HG03103 (cell line): ENCODE measurements around the gene AK4.
"Not testable (repeated sequence)": the region's sequence is repeated elsewhere in the genome, so short reads cannot be mapped to it uniquely, and the experiment has no call there.

Experiments used
- ATAC-seq: cut with Tn5 transposase; IDR thresholded peaks from one replicate; pipeline ENCODE4 v1.9.1; 2021; ENCODE audit warnings: low read depth; ENCODE audit not compliant: unreplicated experiment

The AK4 gene

GRCh38 chr1:65210325-65210724 is 62.3 kb downstream of the AK4 start:
- ATAC-seq, result no peak

DNA sequence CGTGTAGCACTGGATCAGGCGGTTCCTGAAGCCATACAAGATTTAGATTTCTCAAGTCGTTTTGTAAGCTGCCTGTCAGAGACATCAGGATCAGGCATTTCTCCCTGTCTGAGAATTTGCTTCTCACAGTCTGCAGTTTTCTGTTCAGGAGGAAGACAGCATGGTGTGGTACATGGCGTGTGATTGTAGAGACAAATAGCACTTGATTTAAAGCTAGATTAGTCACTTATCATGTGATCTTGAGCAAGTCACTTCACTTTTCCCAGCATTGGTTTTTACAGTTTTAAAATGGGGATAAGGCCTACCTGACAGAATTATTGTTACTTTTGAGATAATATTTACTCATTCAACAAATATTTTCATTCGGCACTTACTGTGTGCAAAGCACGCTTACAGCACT is 63.3 kb downstream of the AK4 start:
- no peak for ATAC-seq

- no peak for ATAC-seq
Measured at GRCh38 chr1:65213271-65214023, 65.4 kb downstream of the AK4 start.

GRCh38 chr1:65214340-65215027 is 66.5 kb downstream of the AK4 start:
- no peak for ATAC-seq

GRCh38 chr1:65216989-65217388 is 69.0 kb downstream of the AK4 start:
- no peak for ATAC-seq

DNA sequence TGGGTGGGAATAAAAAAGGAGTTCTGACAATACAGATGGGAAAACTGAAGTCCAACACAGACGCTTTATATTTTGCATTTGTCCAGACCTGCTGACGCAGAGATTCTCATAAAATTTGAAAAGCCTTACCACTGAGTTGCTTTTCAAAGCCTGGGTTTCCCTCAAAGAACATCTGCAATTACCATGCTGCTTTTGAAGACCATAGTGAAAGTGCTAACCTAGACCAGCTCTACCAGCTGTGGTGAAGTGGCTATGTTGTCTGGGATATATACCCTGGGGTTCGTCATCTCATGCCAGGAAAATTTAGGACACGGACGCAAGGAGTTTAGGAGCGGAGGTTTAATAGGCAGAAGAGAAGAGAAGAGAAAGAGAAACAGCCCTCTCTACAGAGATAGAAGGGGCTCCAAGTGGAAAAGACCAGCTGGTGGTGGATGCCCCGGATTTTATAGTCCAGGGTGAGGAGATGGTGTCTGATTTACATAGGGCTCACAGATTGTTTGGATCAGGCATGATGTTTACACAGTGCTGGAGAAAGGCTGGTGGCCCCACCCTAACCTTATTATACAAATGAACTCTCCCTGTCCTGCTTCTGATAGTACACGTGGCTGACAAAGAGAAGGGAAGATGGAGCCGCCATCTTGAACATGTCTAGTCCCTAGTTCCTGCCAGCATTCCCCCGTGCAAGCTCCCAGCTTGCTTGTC is 73.8 kb downstream of the AK4 start:
- no peak for ATAC-seq

DNA sequence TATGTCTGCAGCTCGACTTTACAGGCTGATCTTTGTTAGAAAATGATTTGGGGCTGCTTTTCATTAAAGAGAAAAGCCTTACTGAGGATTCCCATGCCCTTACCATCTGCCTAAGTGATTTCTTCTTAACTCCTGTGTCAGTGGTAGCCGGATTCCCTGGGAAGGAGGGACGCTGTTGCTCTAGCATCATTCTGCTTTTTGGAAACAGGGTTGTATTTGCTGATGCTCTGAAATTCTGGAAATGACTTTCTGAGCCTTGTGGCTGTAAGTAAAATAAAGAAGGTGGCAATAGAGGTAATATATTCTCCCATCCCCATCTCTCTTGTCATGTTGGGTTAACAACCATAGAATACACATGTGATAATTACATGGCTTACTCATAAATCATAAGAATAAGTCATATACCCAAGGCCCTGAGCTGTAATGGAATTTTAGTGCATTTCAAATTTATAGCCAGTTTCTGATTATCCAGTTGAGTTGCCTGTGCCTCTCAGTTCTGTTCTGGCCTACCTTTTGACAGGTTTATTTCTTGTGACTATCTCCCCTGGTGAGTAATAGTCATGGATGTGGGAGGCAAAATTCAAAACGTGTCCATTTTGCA is 74.4 kb downstream of the AK4 start:
- no peak for ATAC-seq

DNA sequence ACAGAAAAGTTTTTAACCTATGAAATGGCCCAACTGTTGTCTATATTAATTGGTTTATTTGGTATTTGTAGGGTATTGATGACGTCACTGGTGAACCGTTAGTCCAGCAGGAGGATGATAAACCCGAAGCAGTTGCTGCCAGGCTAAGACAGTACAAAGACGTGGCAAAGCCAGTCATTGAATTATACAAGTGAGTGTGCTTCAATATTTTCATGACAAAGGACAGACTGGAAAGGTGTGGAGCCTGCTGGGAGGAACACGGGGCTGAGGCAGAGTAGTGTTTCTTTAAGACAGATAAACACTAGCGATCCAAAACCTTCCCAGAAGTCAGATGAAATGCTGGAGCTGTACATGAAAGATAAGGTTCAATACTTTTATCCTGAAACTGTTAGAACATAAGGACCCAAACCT is 76.7 kb downstream of the AK4 start:
- no peak for ATAC-seq

GRCh38 chr1:65225179-65225578 is 77.2 kb downstream of the AK4 start:
- no peak for ATAC-seq

DNA sequence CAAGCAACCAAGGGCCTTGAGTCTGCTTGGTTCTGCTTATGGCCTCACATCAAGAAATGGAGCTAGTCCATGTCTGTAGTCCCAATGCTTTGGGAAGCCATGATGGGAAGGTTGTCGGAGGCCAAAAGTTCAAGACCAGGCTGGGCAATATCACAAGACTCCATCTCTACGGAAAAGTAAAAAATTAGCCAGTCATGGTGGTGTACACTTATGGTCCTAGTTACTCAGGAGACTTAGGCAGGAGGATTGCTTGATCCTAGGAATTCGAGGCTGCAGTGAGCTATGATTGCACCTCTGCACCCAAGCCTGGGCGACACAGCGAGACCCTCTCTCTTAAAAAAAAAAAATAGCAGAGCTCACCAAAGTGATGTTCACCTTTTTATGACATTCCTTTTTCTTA is 81.2 kb downstream of the AK4 start:
- ATAC-seq, result no peak

GRCh38 chr1:65229754-65230339 is 81.8 kb downstream of the AK4 start:
- ATAC-seq, result no peak

- ATAC-seq, result peak; percentile 72
Measured at GRCh38 chr1:65230731-65231481, 82.9 kb downstream of the AK4 start.

GRCh38 chr1:65231718-65232330 is 83.8 kb downstream of the AK4 start:
- no peak for ATAC-seq

DNA sequence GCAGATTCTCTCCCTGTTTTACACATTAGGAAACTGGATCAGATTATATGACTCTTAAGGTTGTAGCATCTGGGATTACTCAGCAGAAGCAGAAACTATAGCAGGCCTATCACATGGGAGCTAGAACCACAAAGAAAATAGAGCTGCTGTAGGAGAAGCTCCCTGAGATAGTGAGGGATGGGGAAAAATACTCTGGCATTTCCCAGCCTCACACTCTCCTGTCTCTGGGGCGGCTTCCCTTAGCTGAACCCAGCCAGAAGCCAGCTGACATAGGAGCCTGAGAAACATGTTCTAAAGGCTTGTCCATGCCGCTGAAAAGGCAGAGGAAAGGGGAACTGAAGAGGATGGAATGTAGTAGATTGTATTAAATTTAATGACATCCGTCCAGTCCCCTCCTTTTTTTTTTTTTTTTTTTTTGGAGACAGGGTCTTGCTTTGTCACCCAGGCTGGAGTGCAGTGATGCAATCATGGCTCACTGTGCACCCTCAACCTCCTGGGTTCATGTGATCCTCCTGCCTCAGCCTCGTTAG is 84.5 kb downstream of the AK4 start:
- ATAC-seq, result no peak

GRCh38 chr1:65233782-65234181 is 85.8 kb downstream of the AK4 start:
- no peak for ATAC-seq

DNA sequence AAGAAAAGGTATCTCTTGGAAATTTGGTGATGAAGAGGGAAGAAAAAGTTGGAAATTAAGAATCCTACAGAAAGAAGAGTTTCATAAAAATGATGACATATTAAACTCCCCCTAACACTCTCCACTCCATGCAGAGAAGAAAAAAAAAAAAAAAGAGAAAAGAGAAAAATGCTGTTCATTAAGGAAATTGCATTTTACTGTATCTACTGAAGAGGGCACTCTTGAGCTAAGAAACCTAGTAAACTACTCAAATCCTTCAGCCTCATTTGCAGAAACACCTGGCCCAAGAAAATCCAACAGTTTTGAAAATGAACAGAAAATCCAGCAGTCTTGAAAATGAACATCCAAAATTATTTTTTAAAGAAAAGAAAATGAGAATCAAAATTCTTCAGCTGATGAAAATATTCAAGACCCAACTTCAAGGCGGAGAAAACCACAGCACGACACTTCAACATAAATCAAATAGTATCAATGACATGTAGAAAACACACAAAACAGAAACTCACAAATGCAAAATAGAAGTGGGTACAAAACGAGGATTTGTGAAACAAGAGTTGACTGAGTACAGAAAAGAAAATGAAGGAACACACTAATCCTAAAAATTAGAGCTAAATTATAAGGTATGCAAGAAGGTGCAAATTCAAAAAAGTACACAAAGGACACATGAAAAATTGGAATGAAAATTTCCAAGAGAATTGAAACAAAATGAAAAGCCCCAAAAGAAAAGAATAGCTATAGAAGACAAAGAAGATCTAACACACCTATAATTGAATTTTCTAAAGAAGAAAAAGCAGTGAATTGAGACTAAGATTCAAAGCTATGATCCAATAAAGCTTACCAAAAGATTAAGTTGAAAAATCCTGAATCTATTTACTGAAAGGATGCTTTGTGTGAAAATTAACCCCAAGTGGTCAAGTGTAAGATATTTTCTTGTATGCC is 88.1 kb downstream of the AK4 start:
- no peak for ATAC-seq

DNA sequence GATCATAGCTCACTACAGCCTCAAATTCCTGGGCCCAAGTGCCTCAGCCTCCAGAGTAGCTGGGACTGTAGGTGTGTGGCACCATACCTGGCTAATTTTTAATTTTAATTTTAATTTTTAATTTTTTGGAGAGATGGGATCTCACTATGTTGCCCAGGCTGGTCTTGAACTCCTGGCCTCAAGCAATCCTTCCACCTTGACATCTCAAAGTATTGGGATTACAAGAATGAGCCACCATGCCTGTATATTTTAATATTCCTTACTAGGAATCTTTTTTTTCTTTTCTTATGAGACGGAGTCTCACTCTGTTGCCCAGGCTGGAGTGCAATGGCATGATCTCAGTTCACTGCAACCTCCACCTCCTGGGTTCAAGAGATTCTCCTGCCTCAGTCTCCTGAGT is 89.1 kb downstream of the AK4 start:
- ATAC-seq, result not testable (repeated sequence)

- no peak for ATAC-seq
Measured at GRCh38 chr1:65237503-65237902, 89.5 kb downstream of the AK4 start.
